ENCODE data around the gene AUTS2. TPM values are rescaled to one million over a fixed set of nuclear protein-coding genes. Genes with fewer than 3 reads are reported as not detected.

Gene AUTS2
- total RNA-seq, 1 donor from 2014 or later, result 53.0 TPM

GRCh38 chr7:69620063-69620462 lies 21.8 kb downstream of the AUTS2 start:
- H3K36me3 ChIP-seq, result no peaks in the 10 kb centered on the region
- no peaks in the 10 kb centered on the region for H3K27me3 ChIP-seq
- H3K4me3 ChIP-seq, result no peak overlapping the region
- H3K27ac ChIP-seq, result no peak overlapping the region
- peaks cover 13% of the 10 kb centered on the region for H3K4me1 ChIP-seq
- intact Hi-C loops (cut with DNase I), result no loop called here
- no peak for DNase-seq (ENCODE audit: extremely low spot score in 2 of 2)
- TF ChIP-seq CTCF (IDR thresholded peaks at IDR 0.05) (no peak), POLR2A (IDR thresholded peaks at IDR 0.05) (no peak)
- no peaks in the 10 kb centered on the region for H3K9me3 ChIP-seq

GRCh38 chr7:69620650-69621049 lies 22.4 kb downstream of the AUTS2 start:
- Histone ChIP-seq H3K4me1 (peaks cover 13% of the 10 kb centered on the region), H3K4me3 (no peak overlapping the region), H3K36me3 (no peaks in the 10 kb centered on the region), H3K27me3 (no peaks in the 10 kb centered on the region), H3K9me3 (no peaks in the 10 kb centered on the region), H3K27ac (no peak overlapping the region)
- intact Hi-C loops (cut with DNase I), result no loop called here
- TF ChIP-seq POLR2A (IDR thresholded peaks at IDR 0.05) (no peak), CTCF (IDR thresholded peaks at IDR 0.05) (no peak), POLR2AphosphoS5 (IDR thresholded peaks at IDR 0.05; ENCODE audit: insufficient read depth in 1 of 2, low read depth in 1 of 2) (no peak)
- DNase-seq (ENCODE audit: extremely low spot score in 2 of 2), result no peak

GRCh38 chr7:69622014-69622835 lies 23.9 kb downstream of the AUTS2 start:
- no peaks in the 10 kb centered on the region for H3K27me3 ChIP-seq
- peaks cover 13% of the 10 kb centered on the region for H3K4me1 ChIP-seq
- TF ChIP-seq POLR2AphosphoS5 (IDR thresholded peaks at IDR 0.05; ENCODE audit: insufficient read depth in 1 of 2, low read depth in 1 of 2) (no peak), POLR2A (IDR thresholded peaks at IDR 0.05) (no peak), CTCF (IDR thresholded peaks at IDR 0.05) (no peak)
- DNase-seq (ENCODE audit: extremely low spot score in 2 of 2), result no peak
- no peaks in the 10 kb centered on the region for H3K36me3 ChIP-seq
- H3K27ac ChIP-seq, result no peak overlapping the region
- intact Hi-C loops (cut with DNase I), result no loop called here
- H3K4me3 ChIP-seq, result no peak overlapping the region
- no peaks in the 10 kb centered on the region for H3K9me3 ChIP-seq

GRCh38 chr7:69622960-69623359 lies 24.7 kb downstream of the AUTS2 start:
- Histone ChIP-seq H3K4me1 (peaks cover 13% of the 10 kb centered on the region), H3K4me3 (no peak overlapping the region), H3K9me3 (no peaks in the 10 kb centered on the region), H3K36me3 (no peaks in the 10 kb centered on the region), H3K27me3 (no peaks in the 10 kb centered on the region), H3K27ac (no peak overlapping the region)
- DNase-seq (ENCODE audit: extremely low spot score in 2 of 2), result no peak
- intact Hi-C loops (cut with DNase I), result no loop called here
- TF ChIP-seq POLR2AphosphoS5 (IDR thresholded peaks at IDR 0.05; ENCODE audit: insufficient read depth in 1 of 2, low read depth in 1 of 2) (no peak), POLR2A (IDR thresholded peaks at IDR 0.05) (no peak), CTCF (IDR thresholded peaks at IDR 0.05) (no peak)

GRCh38 chr7:69624435-69625230 lies 26.4 kb downstream of the AUTS2 start:
- Histone ChIP-seq H3K4me3 (no peak overlapping the region), H3K36me3 (no peaks in the 10 kb centered on the region), H3K27me3 (no peaks in the 10 kb centered on the region), H3K9me3 (no peaks in the 10 kb centered on the region), H3K4me1 (peaks cover 12% of the 10 kb centered on the region), H3K27ac (no peak overlapping the region)
- DNase-seq (ENCODE audit: extremely low spot score in 2 of 2), result no peak
- intact Hi-C loops (cut with DNase I), result no loop called here
- TF ChIP-seq CTCF (IDR thresholded peaks at IDR 0.05) (no peak), POLR2AphosphoS5 (IDR thresholded peaks at IDR 0.05; ENCODE audit: insufficient read depth in 1 of 2, low read depth in 1 of 2) (no peak), POLR2A (IDR thresholded peaks at IDR 0.05) (no peak)

All from vagina (tissue), 2 donors.